Activated gamma-delta T cell treated with Interleukin-2 at 50 U/mL for 16 hours (primary cell): ENCODE results near the gene SRSF7.
"Not testable (repeated sequence)": the region's sequence is repeated elsewhere in the genome, so short reads cannot be mapped to it uniquely, and the experiment has no call there.

Source experiments
- DNase-seq: peaks from one replicate; pipeline ENCODE4 v3.0.0-alpha.2; 2020

SRSF7 gene

GRCh38 chr2:38750891-38751595 lies at the start of gene SRSF7:
TSS of gene SRSF7 (minus strand) at chr2:38751361. CDS start at chr2:38751256, 105 bp downstream.
- peak; percentile 98 for DNase-seq

DNA sequence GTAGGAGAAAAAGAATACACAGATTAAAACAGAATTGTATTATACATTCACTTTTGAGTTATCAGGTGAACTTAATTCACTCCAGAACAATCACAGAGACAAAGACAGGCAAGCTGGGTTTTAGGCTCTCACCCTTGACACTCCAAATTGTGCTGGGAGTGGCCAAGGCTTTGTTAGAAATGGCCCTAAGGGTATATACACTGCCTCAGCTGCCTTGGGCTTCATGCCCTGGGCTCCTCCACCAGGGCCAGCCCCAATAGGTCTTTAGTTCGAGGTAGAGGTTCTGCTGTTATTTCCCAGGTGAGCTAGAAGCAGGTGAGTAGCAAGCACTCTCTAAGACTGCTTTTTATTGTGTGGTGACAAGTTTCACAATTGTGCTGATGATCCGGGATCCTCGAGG lies 46.8 kb upstream of the SRSF7 start:
- DNase-seq, result no peak

DNA sequence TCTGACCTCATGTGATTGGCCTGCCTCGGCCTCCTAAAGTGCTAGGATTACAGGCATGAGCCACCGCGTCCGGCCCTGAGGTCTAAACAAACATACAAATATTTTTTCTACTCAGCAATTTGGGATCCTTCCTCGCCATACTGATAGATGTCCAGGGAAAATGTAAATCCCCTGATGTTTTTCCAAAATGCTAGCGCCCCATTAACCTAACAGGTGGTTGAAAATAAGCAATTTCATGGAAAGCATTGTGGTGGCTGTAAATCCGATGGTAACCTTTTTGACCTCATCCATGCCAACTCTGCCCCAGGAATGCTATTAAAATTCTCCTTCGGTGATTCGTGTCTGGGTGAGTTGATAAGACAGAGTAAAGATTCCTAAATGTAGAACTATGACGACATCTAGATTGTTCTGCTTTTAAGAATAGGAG lies 46.1 kb upstream of the SRSF7 start:
- no peak for DNase-seq

DNA sequence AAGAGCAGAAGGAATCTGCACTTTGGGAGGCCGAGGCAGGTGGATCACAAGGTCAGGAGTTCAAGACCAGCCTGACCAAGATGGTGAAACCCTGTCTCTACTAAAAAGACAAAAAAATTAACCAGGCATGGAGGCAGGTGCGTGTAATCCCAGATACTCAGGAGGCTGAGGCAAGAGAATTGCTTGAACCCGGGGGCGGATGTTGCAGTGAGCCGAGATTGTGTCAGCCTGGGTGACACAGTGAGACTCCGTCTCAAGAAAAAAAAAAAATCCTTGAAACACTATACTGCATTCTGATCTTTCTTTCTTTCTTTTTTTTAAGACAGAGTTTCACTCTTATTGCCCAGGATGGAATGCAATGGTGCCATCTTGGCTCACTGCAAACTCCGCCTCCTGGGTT lies 43.9 kb upstream of the SRSF7 start:
- DNase-seq, result not testable (repeated sequence)

DNA sequence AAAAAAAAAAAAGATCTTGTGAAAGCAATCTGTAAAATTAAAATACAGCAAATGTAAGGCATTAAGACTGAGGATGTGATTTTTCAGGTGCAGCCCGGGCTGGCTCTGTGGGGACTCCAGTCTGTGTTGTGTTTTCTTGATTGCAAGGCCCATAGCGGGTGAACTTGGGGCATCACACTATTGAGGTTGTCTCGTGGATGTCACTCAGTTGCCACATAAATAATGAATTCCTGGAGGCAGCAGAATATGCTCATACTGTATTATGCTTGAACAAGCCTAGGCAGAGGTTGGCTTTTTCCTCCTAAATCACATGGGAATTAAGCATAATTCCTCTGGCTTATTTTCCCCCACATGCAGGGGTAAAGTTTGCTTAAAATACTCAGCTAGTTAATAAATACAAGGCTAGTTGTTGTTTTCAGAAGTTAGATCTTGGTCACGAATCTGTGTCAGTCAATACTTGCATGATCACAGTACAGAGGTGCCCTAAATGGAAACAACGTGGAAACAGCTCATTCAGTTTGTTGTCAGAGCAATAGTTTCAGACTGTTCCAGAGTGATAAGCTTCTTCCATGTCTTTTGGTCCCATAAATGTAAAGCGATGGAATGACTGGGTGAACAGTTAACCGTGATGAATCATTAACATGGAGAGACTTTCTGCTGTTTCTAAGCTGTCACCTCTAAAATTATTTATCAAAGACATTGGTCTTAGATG lies 43.2 kb upstream of the SRSF7 start:
- no peak for DNase-seq

DNA sequence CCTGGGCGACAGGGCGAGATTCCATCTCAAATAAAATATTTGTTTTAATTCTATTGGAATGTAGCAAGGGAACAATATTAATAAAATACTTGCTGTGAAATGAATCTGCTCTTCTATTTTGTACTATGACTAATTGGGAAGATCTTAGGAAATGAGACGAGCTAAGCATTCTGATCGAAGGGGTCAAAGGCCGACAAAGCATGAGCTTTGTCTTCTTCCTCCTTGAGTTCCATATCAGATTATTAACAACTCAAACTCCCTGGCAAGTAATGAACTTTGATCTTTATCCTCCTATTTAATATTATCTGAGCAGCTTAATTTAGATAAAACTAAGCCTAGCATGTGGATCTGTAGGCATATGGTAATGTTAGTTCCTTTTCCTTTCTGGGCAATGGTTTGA lies 42.4 kb upstream of the SRSF7 start:
- DNase-seq, result no peak

DNA sequence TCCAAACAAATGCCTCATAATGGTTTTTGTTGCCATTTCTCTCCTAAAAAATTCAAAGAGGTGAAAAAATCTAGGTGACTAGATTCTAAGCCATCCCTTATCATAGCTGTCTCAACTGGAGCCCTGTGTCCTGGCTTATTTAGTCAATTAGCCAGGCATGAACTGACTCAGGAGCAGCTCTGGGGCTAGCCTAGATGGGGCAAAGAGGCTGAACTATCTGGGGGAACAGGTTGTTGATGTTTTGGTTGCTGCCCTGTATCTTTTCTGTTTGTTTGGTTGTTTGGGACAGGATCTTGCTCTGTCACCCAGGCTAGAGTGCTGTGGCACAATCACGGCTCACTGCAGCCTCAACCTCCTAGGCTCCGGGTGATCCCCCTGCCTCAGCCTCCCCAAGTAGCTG lies 41.6 kb upstream of the SRSF7 start:
- no peak for DNase-seq

- not testable (repeated sequence) for DNase-seq
These were observed 41.2 kb upstream of the SRSF7 start for GRCh38 chr2:38792321-38792720.

DNA sequence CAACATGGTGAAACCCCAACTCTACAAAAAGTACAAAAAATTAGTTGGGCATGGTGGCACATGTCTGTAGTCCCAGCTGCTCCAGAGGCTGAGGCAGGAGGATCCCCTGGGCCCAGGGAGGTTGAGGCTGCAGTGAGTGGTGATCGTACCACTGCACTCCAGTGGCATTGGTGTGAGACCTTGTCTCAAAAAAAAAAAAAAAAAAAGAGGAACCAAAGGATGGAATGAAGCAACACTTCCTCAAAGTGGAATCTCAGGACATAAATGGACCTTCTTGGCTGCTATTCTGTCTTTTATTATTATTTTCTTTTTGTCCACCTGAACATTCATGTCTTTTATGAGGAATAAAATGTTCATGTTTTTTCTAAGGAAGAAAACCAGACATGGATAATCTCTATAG lies 40.6 kb upstream of the SRSF7 start:
- DNase-seq, result no peak

DNA sequence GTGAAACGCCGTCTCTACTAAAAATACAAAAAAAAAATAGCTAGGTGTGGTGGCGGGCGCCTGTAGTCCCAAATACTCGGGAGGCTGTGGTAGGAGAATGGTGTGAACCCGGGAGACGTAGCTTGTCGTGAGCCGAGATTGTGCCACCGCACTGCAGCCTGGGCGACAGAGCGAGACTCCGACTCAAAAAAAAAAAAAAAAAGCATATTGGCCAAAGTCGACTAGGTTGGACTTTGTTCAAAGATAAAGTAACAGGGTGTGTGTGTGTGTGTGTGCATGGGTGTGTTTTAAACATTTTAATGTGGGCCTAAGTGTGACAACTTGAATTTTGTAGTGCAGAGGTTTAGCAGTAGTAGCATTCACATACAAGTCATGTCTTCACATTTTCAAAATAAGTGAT lies 38.5 kb upstream of the SRSF7 start:
- DNase-seq, result no peak

GRCh38 chr2:38788306-38788705 lies 37.1 kb upstream of the SRSF7 start:
- DNase-seq, result no peak

- no peak for DNase-seq
These were observed 32.4 kb upstream of the SRSF7 start for GRCh38 chr2:38783586-38783985.

GRCh38 chr2:38778687-38779082 lies 27.5 kb upstream of the SRSF7 start:
- DNase-seq, result no peak

DNA sequence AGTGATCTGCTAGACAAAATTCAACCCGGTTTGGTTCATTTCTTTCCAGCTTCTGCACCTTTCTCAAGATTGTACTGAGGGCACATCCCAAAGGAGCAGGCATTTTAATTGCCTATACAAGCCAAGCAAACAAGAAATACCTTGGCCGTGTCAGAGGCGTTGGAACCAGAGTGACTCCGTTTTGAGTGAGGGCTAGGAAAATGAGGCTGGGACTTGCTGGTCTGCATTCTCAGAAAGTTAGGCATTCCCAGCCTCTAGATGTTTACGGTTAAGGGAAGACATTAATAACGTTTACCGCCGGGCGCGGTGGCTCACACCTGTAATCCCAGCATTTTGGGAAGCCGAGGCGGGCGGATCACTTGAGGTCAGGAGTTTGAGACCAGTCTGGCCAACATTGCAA lies 25.4 kb upstream of the SRSF7 start:
- no peak for DNase-seq

DNA sequence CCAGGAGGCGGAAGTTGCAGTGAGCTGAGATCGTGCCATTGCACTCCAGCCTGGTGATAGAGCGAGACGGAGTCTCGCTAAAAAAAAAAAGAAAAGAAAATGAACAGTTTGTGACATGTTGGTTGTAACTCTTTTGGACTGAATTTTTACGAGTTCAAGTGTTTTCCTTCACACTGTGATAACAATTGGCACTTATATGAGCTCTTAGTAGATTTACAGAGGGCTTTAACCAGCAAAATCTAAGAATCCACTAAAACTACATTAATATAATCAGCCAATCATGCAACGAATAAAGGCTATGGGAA lies 24.7 kb upstream of the SRSF7 start:
- no peak for DNase-seq

- DNase-seq, result no peak
These were observed 24.1 kb upstream of the SRSF7 start for GRCh38 chr2:38775097-38775920.

DNA sequence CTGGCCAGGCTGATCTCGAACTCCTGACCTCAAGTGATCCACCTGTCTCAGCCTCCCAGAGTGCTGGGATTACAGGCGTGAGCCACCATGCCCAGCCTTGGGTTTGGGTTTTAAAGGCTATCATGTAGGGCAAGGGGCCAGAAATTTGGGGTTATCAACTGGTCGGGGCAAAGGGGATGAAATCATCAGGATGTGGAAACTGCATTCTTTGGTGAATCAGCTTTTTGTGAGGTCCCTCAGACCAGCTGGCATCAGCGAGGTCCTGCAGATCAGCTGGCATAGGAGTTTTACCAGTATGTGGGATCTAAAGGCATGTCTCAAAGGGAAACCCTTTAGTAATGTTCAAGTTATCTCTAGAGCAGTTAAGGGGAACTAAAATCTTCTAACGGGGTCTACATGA lies 20.5 kb upstream of the SRSF7 start:
- no peak for DNase-seq

DNA sequence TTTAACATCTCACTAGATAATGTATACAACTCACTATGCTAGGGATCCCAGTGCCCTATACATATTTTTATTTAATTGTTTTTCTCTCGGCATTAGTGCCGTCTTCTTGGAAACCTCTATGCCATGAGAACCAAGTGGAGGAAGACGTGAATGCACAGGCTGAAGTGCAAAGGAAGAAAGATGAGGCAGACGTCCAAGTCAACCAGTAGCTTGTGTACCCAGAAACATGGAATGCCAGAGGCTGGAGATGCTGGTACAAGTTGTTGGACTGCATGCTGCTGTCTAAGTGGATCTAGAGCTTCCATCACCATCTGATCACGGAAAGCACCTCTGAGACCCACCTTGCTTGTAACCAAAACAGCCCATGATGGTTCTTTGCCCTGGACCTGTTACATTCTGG lies 14.4 kb upstream of the SRSF7 start:
- DNase-seq, result no peak

DNA sequence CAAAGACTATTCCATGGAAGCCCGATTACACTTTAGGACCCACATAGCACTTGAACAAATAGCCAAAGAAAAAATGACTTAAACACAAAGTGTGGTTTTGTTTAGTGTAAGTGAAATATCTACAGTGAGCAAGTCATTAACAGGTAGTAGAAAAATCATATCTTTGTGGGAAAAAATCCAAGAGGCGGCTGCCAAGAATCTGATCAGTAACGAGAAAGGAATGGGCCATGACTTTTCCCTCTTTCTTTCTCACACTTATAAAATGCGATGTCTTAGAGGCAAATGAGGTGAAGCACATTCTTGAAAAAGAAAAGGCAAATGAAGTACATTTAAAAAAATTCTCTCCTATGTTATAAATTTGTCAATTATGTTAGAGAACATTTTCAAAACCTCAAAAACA lies 14.0 kb upstream of the SRSF7 start:
- DNase-seq, result no peak

DNA sequence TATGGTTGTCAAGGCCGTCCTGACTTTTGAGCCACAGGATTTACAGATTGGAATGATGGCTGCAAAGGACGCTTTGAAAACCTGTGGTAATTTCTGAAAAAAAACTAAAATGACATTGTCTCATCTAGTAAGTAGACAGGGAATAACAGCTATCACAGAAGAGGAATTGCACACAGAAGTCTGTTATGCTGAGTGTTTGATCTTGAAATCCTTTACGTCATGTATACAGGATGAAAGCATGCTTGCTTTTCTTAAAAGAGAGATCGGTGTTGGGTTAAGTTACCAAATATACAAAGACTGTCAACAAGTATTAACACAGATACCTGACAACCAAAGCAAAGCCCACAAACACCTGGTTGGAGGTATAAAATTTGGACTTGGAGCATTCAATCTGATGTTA lies 12.6 kb upstream of the SRSF7 start:
- DNase-seq, result no peak

DNA sequence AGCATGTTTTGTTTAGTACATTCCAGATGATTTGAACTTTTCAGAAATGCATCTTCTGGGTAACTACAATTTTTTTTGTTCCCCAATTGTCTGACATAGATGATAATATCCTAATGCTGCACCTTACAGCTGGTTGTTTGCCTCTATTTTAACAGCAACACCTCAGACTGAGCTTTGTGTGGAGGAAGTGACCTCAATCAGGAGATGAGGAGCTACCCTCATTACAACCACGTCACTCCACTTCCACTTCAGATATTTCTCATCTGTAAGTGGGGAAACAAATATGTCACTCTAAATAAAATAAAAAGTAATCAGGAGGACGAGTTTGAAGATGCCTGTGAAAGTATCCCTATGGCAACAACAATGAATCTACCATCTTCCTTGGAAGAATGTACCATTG lies 12.1 kb upstream of the SRSF7 start:
- DNase-seq, result no peak

DNA sequence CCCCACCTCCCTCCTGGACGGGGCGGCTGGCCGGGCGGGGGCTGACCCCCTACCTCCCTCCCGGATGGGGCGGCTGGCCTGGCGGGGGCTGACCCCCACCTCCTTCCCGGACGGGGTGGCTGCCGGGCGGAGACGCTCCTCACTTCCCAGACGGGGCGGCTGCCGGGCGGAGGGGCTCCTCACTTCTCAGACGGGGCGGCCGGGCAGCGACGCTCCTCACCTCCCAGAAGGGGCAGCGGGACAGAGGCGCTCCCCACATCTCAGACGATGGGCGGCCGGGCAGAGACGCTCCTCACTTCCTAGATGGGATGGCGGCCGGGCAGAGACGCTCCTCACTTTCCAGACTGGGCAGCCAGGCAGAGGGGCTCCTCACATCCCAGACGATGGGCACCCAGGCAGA lies 4.7 kb upstream of the SRSF7 start:
- DNase-seq, result not testable (repeated sequence)

- DNase-seq, result no peak
These were observed 3.3 kb upstream of the SRSF7 start for GRCh38 chr2:38754506-38754905.

GRCh38 chr2:38754049-38754448 lies 2.9 kb upstream of the SRSF7 start:
- DNase-seq, result no peak
